Esophagus muscularis mucosa (tissue), 4 donors: ENCODE data around the gene KLC3. TPM values are rescaled to one million over a fixed set of nuclear protein-coding genes. Genes with fewer than 3 reads are reported as not detected.

ENCODE experiments used
- DNase-seq: peaks from one replicate; pipeline ENCODE4 v3.0.0-alpha.2; 2017; ENCODE audit errors: extremely low spot score
- H3K27ac ChIP-seq, 4 donors: fragments of 200-600 bp; sonication (generic); replicated peaks in 1 of 4; 1 replicate in 3 of 4; 2 replicates in 1 of 4; pipeline ENCODE4 v1.5.1; 2016 to 2019; ENCODE audit warnings: mild to moderate bottlenecking in 1 of 4
- H3K27me3 ChIP-seq, 4 donors: fragments of 200-600 bp; sonication (generic); one replicate each; pipeline versions ENCODE4 v1.5.1 to v1.6.0; 2016 to 2019
- H3K36me3 ChIP-seq, 4 donors: fragments of 200-600 bp; sonication (generic); one replicate each; pipeline ENCODE4 v1.5.1; 2016 to 2019
- H3K4me1 ChIP-seq, 4 donors: fragments of 200-600 bp; sonication (generic); one replicate each; pipeline ENCODE4 v1.5.1; 2016 to 2019
- H3K4me3 ChIP-seq, 4 donors: fragments of 200-600 bp; sonication (generic); 1 replicate in 2 of 4; 2 replicates in 2 of 4; pipeline ENCODE4 v1.5.1; 2016 to 2019; ENCODE audit warnings: mild to moderate bottlenecking in 4 of 4, moderate library complexity in 1 of 4
- H3K9me3 ChIP-seq, 4 donors: fragments of 200-600 bp; sonication (generic); 1 replicate in 3 of 4; 2 replicates in 1 of 4; pipeline ENCODE4 v1.5.1; 2016 to 2019
- EP300 ChIP-seq: sonication (generic); formaldehyde crosslinking; IDR thresholded peaks from one replicate; pipeline ENCODE4 v1.6.1; 2017; ENCODE audit warnings: antibody characterized with exemption
- POLR2A ChIP-seq: fragments of 450-650 bp; IDR thresholded peaks from one replicate; pipeline ENCODE4 v1.6.1; 2017; ENCODE audit warnings: antibody characterized with exemption, moderate library complexity, mild to moderate bottlenecking, low read depth
- POLR2AphosphoS5 ChIP-seq, 2 donors: sonication (generic); formaldehyde crosslinking; IDR thresholded peaks; one replicate each; pipeline ENCODE4 v1.6.1; 2017; ENCODE audit warnings: antibody characterized with exemption in 2 of 2
- WGBS: methylation state at CpG from one replicate; pipeline ENCODE4 v1.1.5; 2018; 5-methylcytosine and 5-hydroxymethylcytosine counted together
- intact Hi-C: fragments of 100-400 bp; cut with DNase I; formaldehyde crosslinking; loops from one replicate; pipeline ENCODE4 v1.15.1; 2023
- total RNA-seq, 4 donors: library from RNA; depleted of rRNA; stranded (reverse); fragments of >200 nt; gene quantifications; one replicate each; pipeline versions ENCODE4 v1.1.0 to v1.2.1, GENCODE V29; 2016
- TF ChIP-seq, protein P1 (sequence below), 3 experiments: fragments of 200-600 bp in 2 of 3; fragments of 450-650 bp in 1 of 3; sonication (generic) in 2 of 3; IDR thresholded peaks; one replicate each; pipeline ENCODE4 v1.5.1; 2017 to 2019; ENCODE audit warnings: antibody characterized with exemption in 3 of 3, mild to moderate bottlenecking in 2 of 3, moderate library complexity in 1 of 3

KLC3 gene
- total RNA-seq, 4 donors from 2014 or later: not detected

DNA sequence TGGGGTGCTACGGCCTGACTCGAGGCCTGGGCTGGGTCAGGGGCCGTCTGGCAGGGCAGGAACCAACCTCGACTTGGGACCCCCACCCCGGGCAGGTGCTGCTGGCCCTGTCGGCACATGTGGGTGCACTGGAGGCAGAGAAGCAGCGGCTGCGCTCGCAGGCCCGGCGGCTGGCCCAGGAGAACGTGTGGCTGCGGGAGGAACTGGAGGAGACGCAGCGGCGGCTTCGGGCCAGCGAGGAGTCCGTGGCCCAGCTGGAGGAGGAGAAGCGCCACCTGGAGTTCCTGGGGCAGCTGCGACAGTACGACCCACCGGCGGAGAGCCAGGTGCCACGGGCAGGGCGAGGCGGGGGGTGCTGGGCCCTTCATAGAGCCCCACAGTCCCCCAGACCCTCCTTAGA is 5.9 kb downstream of the KLC3 start:
- Histone ChIP-seq H3K27me3 (peaks cover 0 to 53% (median 3%) of the 10 kb centered on the region in 4 donors), H3K27ac (no peak overlapping the region), H3K4me1 (no peaks in the 10 kb centered on the region), H3K9me3 (no peaks in the 10 kb centered on the region), H3K4me3 (no peak overlapping the region), H3K36me3 (peaks cover under 1 to 14% (median 9%) of the 10 kb centered on the region in 4 donors)
- TF ChIP-seq, protein P1, sequence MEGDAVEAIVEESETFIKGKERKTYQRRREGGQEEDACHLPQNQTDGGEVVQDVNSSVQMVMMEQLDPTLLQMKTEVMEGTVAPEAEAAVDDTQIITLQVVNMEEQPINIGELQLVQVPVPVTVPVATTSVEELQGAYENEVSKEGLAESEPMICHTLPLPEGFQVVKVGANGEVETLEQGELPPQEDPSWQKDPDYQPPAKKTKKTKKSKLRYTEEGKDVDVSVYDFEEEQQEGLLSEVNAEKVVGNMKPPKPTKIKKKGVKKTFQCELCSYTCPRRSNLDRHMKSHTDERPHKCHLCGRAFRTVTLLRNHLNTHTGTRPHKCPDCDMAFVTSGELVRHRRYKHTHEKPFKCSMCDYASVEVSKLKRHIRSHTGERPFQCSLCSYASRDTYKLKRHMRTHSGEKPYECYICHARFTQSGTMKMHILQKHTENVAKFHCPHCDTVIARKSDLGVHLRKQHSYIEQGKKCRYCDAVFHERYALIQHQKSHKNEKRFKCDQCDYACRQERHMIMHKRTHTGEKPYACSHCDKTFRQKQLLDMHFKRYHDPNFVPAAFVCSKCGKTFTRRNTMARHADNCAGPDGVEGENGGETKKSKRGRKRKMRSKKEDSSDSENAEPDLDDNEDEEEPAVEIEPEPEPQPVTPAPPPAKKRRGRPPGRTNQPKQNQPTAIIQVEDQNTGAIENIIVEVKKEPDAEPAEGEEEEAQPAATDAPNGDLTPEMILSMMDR (IDR thresholded peaks at IDR 0.05): no peak
- TF ChIP-seq EP300: no peak
- no peak for TF ChIP-seq POLR2A
- no peak for TF ChIP-seq POLR2AphosphoS5 (IDR thresholded peaks at IDR 0.05)
- intact Hi-C loops: no loop called here
- DNase-seq: no peak
- WGBS: no CpG with 5 or more reads among the region's 27 CpGs

DNA sequence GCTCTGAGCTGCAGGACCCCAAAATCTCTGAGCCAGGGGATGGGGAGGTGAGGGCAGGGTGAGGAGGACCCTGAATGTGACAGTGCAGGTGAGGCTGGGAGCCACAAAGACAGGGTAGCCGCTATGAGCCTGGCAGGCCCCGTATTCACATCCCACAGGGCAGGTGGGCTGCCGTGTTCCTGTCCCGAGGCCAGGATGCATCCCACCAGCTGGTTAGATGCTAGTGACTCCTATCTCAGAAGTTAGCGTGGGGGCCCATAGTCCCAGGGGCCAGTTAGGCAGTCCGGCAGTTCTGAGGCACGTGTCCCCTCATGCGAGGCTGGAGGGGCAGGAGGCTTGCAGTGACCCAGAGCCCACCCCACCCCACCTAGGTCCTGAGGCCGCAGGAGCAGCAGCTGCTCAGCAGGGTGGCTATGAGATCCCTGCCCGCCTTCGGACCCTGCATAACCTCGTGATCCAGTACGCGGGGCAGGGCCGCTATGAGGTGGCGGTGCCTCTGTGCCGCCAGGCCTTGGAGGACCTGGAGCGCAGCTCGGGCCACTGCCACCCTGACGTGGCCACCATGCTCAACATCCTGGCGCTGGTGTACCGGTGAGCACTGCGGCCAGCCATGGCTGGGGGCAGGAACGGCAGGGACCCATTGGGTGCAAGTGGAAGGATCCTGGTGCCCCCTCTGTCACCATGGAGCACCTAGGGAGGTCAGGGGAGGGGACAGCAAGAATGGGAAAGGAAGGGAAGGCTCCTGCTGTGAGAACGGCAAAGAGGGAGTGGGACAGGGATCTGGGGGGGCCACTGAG is 7.2 kb downstream of the KLC3 start:
- H3K27ac ChIP-seq: no peak overlapping the region
- H3K4me3 ChIP-seq: no peak overlapping the region
- intact Hi-C loops: no loop called here
- WGBS: 82% methylated on average over 13 of the region's 25 CpGs
- H3K27me3 ChIP-seq: peaks cover 0 to 41% (median 3%) of the 10 kb centered on the region in 4 donors
- peaks cover 6 to 27% (median 22%) of the 10 kb centered on the region in 4 donors for H3K36me3 ChIP-seq
- no peaks in the 10 kb centered on the region for H3K9me3 ChIP-seq
- no peak for DNase-seq
- no peaks in the 10 kb centered on the region for H3K4me1 ChIP-seq
- TF ChIP-seq, protein P1 (IDR thresholded peaks at IDR 0.05): no peak
- TF ChIP-seq EP300: no peak
- TF ChIP-seq POLR2A: no peak
- TF ChIP-seq POLR2AphosphoS5 (IDR thresholded peaks at IDR 0.05): no peak

- TF ChIP-seq POLR2A: no peak
- H3K27me3 ChIP-seq: peaks cover 0 to 41% (median 3%) of the 10 kb centered on the region in 4 donors
- H3K4me1 ChIP-seq: no peaks in the 10 kb centered on the region
- no peak for DNase-seq
- intact Hi-C loops: no loop called here
- no peaks in the 10 kb centered on the region for H3K9me3 ChIP-seq
- no peak overlapping the region for H3K4me3 ChIP-seq
- H3K36me3 ChIP-seq: peaks cover 6 to 35% (median 29%) of the 10 kb centered on the region in 4 donors
- no peak overlapping the region for H3K27ac ChIP-seq
- WGBS: 74% methylated on average over 23 of the region's 23 CpGs
Measured at GRCh38 chr19:45348367-45349125, 8.0 kb downstream of the KLC3 start.

DNA sequence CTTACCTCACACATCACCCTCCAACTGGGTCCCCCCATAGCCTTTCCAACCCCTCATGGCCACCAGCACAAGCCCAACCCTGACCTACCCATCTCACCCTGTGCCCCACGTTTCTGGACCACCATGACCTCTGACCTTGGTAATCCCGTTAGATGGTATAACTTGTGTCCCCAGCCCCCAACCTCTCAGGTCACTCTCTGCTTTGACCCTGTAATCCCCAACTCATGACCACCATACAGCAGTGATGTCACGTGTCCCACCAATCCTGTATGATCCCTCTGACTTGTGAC is 8.5 kb downstream of the KLC3 start:
- Histone ChIP-seq H3K27ac (no peak overlapping the region), H3K36me3 (peaks cover 6 to 40% (median 33%) of the 10 kb centered on the region in 4 donors), H3K27me3 (peaks cover 0 to 41% (median 3%) of the 10 kb centered on the region in 4 donors), H3K4me1 (no peaks in the 10 kb centered on the region), H3K4me3 (no peak overlapping the region), H3K9me3 (no peaks in the 10 kb centered on the region)
- intact Hi-C loops: no loop called here
- TF ChIP-seq EP300 (no peak), POLR2A (no peak), POLR2AphosphoS5 (IDR thresholded peaks at IDR 0.05) (no peak)
- TF ChIP-seq, protein P1 (IDR thresholded peaks at IDR 0.05): no peak
- DNase-seq: no peak
- WGBS: 76% methylated on average over 3 of the region's 3 CpGs

DNA sequence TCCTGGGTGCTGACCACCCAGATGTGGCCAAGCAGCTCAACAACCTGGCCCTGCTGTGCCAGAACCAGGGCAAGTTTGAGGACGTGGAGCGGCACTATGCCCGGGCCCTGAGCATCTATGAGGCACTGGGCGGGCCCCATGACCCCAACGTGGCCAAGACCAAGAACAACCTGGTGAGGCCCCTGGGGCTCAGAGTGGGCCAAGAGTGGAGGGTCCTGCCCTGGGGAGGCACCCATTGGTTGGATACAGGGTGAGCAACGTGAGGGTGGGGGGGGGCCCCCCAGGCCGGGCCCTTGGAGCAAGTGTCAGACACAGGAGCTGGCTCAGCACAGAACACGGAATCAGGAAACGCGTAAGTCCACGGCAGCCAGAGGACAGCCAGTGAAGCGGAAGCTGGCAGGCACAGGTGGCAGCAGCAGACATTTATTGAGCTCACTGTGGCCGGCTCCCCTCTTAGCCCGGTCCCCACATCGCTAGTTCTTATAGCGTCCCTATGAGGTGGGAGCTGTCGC is 8.9 kb downstream of the KLC3 start:
- Histone ChIP-seq H3K4me1 (no peaks in the 10 kb centered on the region), H3K9me3 (no peaks in the 10 kb centered on the region), H3K36me3 (peaks cover 6 to 44% (median 38%) of the 10 kb centered on the region in 4 donors), H3K27me3 (peaks cover 0 to 38% (median 3%) of the 10 kb centered on the region in 4 donors), H3K27ac (no peak overlapping the region), H3K4me3 (no peak overlapping the region)
- 94% methylated on average over 12 of the region's 17 CpGs for WGBS
- TF ChIP-seq POLR2A (no peak), EP300 (no peak), POLR2AphosphoS5 (IDR thresholded peaks at IDR 0.05) (no peak)
- TF ChIP-seq, protein P1 (IDR thresholded peaks at IDR 0.05): no peak
- DNase-seq: no peak
- intact Hi-C loops: no loop called here
